ENCODE results near the gene ST3GAL6. TPM values are rescaled to one million over a fixed set of nuclear protein-coding genes. Genes with fewer than 3 reads are reported as not detected.

The ST3GAL6 gene
- total RNA-seq, 1 experiment from 2014 or later = 11.1 TPM

DNA sequence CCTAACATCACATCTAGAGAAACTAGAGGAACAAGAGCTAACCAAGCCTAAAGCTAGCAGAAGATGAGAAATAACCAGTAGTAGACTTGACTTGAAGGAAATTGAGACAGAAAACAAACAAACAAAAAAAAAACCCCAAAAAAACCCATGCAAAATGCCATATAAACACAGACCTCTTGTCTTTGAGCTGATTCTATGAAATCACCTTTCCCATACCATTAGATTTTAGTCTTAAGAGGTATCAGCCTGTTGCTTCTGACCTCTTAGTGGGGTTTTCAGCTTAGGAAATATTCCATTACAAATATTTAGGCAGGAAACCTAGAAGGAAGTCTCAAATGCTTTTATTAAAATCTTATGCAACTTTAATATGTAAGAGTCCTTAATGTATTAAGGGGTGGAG is 23.9 kb upstream of the ST3GAL6 start:
- no peak for DNase-seq (ENCODE audit: low spot score)

DNA sequence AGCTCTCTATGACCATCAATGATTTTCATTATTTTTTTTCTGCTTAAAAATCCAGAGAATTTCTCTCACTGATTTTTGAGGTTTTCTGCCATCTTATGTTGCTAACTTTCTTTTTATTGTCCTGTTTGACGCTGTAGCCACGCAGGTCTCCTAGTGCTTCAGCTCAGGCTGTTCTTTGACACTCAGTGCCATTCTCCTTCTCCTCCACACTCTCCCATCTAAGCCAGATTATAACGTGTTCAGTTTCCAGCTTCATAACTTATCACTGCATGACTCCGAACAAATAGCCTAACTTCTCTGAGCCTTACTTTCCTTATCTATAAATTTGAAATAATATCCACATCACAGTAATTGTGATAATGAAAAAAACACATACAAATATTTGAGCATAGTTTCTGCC is 22.8 kb upstream of the ST3GAL6 start:
- DNase-seq (ENCODE audit: low spot score) = no peak

DNA sequence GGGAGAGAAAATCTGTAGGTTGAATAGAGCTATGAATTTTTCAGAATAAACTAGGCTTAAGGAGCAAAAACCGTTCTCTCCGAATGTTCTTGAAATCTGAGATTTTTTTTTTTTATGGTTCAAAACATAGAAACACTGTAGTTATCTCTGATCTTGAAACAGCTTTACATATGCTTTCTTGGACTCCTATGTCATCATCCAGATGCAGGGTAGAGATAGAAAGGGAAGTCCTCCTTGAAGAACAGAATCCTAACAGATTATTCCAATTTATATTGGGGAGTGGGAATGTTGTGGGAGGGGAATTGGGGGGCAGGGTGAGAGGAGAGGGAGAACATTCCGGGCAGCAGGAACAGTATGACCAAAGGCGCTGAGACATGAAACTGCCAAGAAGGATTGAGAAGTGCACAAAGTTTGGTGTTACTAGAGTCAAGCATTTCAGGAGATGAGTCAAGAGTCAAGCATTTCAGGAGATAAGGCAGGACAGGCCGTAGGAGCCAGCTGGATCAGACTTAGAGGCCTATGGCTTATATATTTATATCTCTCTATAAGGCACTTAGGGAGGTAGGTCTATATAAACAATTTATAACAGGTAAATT is 21.9 kb upstream of the ST3GAL6 start:
- DNase-seq (ENCODE audit: low spot score) = peak; percentile 46

GRCh38 chr3:98743071-98743470 is 20.1 kb upstream of the ST3GAL6 start:
- DNase-seq (ENCODE audit: low spot score) = no peak

DNA sequence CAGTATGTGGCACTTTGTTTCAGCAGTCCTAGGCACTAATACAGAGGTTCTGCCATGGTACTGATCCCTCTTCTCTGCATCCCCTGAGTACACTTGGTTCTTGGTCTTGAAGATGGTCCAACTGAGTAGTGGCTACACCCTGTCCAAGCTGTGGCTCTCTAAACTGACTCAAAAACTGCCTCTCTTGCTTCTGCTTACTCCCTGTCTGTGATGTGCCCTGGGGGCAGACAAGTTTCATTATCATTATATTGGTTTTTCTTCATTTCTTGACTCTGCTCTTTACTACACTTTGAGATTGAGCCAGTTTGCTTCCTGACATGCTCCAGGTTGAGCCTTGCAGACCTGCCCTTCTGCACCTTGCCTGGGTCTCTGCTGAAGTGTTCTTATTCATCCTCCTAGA is 18.9 kb upstream of the ST3GAL6 start:
- DNase-seq (ENCODE audit: low spot score) = no peak

GRCh38 chr3:98745718-98746117 is 17.4 kb upstream of the ST3GAL6 start:
- DNase-seq (ENCODE audit: low spot score) = no peak

DNA sequence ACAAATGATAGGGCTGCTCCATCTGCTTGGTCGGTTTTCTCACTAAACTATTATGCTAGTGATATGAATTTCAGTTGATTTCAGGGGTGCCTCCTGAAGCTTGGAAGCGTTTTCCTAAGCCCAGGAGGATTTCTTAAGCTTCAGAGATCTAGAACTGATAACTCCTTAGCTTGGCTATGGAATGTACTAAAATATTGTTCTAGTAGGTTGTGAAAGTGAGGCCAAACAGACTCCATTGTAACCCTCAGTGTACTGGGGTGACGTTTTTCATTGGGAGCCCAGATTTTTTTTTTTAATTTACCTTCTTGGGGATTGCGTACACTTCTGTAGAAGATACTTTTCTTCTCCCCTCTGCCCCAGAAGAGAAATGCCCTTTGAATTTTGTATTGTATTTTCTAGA is 17.0 kb upstream of the ST3GAL6 start:
- DNase-seq (ENCODE audit: low spot score) = no peak

DNA sequence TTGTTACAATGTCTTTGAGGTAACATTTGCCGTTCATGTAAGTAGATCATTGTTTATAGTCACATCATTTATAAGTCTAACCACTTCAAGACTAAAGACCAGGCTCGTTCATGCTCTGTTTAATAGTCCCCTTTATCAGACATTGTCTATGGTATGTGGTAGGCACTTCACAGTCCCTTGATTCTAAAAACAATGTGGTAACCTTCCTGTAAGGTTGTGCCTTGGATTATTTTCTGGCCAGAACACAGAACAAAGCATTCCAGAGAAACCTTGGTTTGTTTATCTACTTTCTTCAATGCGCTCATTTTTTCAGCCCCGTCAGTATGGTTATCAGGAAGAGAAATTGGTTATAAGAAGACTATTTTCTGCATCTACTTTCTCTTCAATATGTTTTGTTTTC is 16.3 kb upstream of the ST3GAL6 start:
- no peak for DNase-seq (ENCODE audit: low spot score)

GRCh38 chr3:98750276-98750919 is 12.7 kb upstream of the ST3GAL6 start:
- no peak for DNase-seq (ENCODE audit: low spot score)

DNA sequence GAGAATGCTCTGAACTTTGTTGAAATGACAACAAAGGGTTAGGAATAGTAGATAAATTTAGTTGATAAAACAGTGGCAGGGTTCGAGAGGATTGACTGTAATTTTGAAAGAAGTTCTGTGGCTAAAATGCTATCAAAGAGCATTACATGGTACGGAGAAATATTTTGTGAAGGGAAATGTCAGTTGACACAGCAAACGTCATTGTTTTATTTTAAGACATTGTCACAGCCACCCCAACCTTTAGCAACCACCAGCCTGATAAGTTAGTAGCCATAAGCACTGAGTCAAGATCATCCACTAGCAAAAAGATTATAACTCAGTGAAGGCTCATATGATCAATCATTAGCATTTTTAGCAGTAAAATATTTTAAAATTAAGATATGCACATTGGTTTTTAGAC is 8.7 kb upstream of the ST3GAL6 start:
- DNase-seq (ENCODE audit: low spot score) = no peak

- no peak for DNase-seq (ENCODE audit: low spot score)
Observed at GRCh38 chr3:98755601-98756000, 7.5 kb upstream of the ST3GAL6 start.

DNA sequence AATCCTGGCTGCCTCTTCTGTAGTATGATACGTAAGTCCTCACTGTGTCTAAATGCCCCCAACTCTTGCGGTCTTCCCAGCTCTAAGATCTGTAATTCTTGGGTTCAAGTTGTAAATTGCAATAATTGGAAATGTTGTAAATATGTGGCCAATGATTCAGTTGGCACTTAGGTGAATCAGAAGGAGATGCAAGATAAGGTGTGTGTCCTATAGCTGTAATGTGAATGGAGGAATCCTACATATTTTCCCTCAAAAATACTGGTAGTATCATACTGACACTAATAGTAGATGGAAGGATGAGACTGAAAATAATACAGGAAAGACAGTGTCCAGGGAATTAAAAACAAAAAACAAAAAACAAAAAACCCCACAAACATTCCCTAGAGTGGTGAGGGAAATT is 3.5 kb upstream of the ST3GAL6 start:
- DNase-seq (ENCODE audit: low spot score) = no peak

- no peak for DNase-seq (ENCODE audit: low spot score)
Observed at GRCh38 chr3:98761643-98762229, 1.4 kb upstream of the ST3GAL6 start.

DNA sequence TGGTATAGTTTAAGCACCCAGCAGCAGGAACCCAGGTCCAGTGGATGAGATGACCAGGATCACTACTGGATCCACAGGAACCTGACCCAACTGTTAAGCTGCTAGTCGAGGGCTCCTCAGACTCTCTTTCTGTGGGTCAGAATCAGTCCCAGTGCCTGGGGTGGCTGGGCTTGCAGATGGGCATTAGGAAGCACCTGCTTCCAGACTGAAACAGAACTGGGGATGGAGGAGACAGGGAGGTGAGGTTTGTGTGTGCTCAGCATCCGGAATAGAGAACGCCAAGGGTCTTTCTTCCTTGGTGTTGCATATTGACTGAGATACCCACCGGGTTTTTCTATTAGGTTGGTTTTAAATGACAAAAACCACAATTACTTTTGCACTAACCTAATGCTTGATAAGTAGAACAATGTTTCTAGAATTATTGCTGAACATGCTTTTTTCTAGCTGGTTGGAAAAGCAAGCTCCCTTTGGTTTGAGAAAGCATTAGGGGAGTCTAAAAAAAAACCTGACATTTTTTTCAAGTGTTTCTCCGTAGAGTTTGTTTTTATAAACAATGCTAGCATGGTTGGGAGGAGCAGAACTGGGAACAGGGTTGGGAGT is 779 bp downstream of the ST3GAL6 start:
- DNase-seq (ENCODE audit: low spot score) = no peak

GRCh38 chr3:98764472-98764884 is 1.3 kb downstream of the ST3GAL6 start:
- DNase-seq (ENCODE audit: low spot score) = no peak

- no peak for DNase-seq (ENCODE audit: low spot score)
Observed at GRCh38 chr3:98765721-98766120, 2.6 kb downstream of the ST3GAL6 start.

DNA sequence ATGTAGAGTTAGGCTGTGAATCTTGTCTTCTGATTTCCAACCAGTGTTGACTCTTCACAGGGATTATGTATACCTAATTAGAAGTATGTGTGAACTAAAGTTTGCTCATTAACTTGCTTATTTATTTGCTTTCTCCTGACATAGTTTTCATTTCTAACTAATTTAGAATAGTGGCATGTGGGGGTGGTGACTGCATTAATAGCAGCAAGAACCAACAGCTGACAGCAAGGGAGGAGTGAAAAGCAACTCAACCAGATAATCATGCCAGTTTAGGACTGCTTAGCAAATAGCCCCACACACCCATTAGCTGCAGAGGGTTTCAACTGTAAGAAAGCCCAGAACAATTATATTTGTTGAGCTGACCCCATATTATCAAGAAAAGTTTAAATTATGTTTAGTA is 3.8 kb downstream of the ST3GAL6 start:
- DNase-seq (ENCODE audit: low spot score) = no peak

DNA sequence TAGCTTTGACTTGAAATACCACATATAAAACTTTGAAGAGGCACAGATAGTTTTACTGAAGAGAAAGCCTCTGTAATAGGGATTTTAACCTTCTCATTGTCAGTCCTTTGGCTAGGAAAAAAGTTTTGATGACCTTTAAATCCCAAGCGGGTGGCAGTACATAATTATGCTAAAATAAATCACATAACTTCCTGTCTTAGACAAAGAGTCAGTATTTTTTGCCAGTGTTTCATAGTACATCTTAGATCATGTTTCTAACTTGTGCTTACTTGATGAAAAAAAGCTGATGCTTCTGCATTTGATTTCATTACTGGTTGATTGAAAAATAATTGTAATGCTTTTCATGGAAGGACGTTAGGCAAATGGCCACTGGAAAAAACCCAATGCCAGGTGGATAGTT is 5.8 kb downstream of the ST3GAL6 start:
- no peak for DNase-seq (ENCODE audit: low spot score)

- no peak for DNase-seq (ENCODE audit: low spot score)
Observed at GRCh38 chr3:98769448-98769847, 6.3 kb downstream of the ST3GAL6 start.

- no peak for DNase-seq (ENCODE audit: low spot score)
Observed at GRCh38 chr3:98770261-98771039, 7.3 kb downstream of the ST3GAL6 start.

DNA sequence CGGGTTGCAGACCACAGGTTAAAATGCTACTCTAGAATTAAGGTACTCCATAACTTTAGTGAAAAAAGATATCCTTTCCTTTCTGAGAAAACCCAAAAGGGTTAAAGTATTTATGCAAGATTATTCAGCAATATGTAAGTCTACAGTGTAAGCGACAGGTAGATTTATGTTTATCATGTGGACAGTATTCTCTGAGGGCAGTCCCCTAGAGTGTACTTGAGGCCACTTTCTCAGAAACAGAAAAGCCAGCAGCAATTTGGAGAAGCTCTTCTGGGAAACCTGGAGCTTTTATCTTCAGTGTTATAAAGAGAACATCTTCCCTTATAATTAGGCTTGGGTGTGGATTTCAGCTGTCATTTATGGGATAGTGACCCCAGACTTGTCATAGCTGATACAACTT is 8.9 kb downstream of the ST3GAL6 start:
- no peak for DNase-seq (ENCODE audit: low spot score)

DNA sequence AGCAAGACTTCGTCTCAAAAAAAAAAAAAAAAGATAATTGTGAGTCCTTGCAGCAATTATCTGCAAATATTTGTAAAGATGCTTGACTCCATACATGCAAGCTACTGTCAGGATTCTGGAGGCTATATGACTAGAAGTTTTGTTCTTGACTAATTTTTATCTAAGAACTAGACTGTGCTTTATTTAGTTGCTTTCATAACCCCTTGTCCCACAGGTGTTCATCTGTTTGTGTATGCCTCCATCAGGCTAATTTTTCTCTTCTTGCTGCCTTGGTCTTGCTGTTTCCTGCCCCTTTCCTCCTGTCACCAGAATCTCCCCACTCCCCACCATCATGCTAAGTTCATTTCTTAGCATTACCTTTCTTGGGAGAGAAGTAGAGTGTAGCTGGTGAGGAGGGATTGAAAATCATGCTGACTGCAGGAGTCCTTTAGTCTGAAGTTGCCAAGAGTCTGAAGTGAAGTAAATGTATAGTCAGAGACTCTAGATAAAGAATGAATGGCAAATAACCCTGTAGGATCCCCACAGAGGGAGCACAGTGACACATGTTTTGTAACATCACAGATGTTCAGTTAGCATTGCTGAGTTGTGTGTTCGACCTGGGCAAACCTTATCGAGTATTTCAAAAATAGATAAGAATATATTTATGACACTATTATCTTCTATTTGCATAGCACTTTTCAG is 12.5 kb downstream of the ST3GAL6 start:
- no peak for DNase-seq (ENCODE audit: low spot score)
